Right ventricle myocardium superior (tissue), 1 donor: Measurements from ENCODE around the gene KRTAP10-12. TPM values are rescaled to one million over a fixed set of nuclear protein-coding genes. Genes with fewer than 3 reads are reported as not detected.
"Not testable (repeated sequence)": the region's sequence is repeated elsewhere in the genome, so short reads cannot be mapped to it uniquely, and the experiment has no call there.

ENCODE experiments used
- ATAC-seq: fragments of 200-7000 bp; cut with Tn5 transposase; one replicate; pipeline ENCODE4 v1.9.1; 2020; ENCODE audit warnings: mild to moderate bottlenecking; ENCODE audit not compliant: poor library complexity
- DNase-seq: peaks from one replicate; pipeline ENCODE4 v3.0.0-alpha.2; 2020
- intact Hi-C: fragments of 100-400 bp; cut with DNase I; formaldehyde crosslinking; loops from one replicate; pipeline ENCODE4 v1.11.2; 2022
- long read RNA-seq: library from polyadenylated mRNA; unstranded; transcript quantifications from one replicate; pipeline ENCODE4 v2.0.0, GENCODE V29; 2021
- total RNA-seq: library from RNA; stranded (reverse); fragmentation: NEBNext Ultra II Directional; extraction: Animal tissue kit (Norgen Biotek cat#: 25700); gene quantifications from one replicate; pipeline ENCODE4 v1.2.1, GENCODE V29; 2021
- donor health status: DM: no; HTN: yes; CAD: no; lungs with severe emphysema.

Gene KRTAP10-12
- not detected for total RNA-seq
- long read RNA-seq: 0 reads

GRCh38 chr21:44697172-44697810, at the start of gene KRTAP10-12:
KRTAP10-12 (plus strand) TSS chr21:44697172; CDS start chr21:44697202, 30 bp downstream.
- ATAC-seq, DNase-seq, intact Hi-C loops: not testable (repeated sequence)

- DNase-seq (no peak), ATAC-seq (no peak)
- intact Hi-C loops: no loop called here
Measured at GRCh38 chr21:44647222-44647552, 49.8 kb upstream of the KRTAP10-12 start.

- intact Hi-C loops: no loop called here
- DNase-seq (no peak), ATAC-seq (no peak)
Measured at GRCh38 chr21:44648557-44649311, 48.2 kb upstream of the KRTAP10-12 start.

GRCh38 chr21:44649521-44650100, 47.4 kb upstream of the KRTAP10-12 start:
- DNase-seq: no peak
- intact Hi-C loops: no loop called here
- no peak for ATAC-seq

GRCh38 chr21:44650265-44650972, 46.6 kb upstream of the KRTAP10-12 start:
- intact Hi-C loops: no loop called here
- DNase-seq (no peak), ATAC-seq (no peak)

- ATAC-seq (no peak), DNase-seq (no peak)
- intact Hi-C loops: no loop called here
Measured at GRCh38 chr21:44650973-44651675, 45.8 kb upstream of the KRTAP10-12 start.

GRCh38 chr21:44653123-44653522, 43.8 kb upstream of the KRTAP10-12 start:
- ATAC-seq: no peak
- intact Hi-C loops: no loop called here
- no peak for DNase-seq

- DNase-seq: no peak
- intact Hi-C loops: no loop called here
- ATAC-seq: no peak
Measured at GRCh38 chr21:44653656-44654575, 43.1 kb upstream of the KRTAP10-12 start.

- intact Hi-C loops: no loop called here
- ATAC-seq (no peak), DNase-seq (no peak)
Measured at GRCh38 chr21:44654576-44655175, 42.3 kb upstream of the KRTAP10-12 start, which contains the start of gene KRTAP12-4. KRTAP12-4 (minus strand) TSS chr21:44654659; CDS start chr21:44654614, 45 bp downstream.

- DNase-seq (no peak), ATAC-seq (no peak)
- intact Hi-C loops: no loop called here
Measured at GRCh38 chr21:44656868-44657267, 40.1 kb upstream of the KRTAP10-12 start.

GRCh38 chr21:44657635-44658540, 39.1 kb upstream of the KRTAP10-12 start, which contains the start of gene KRTAP12-3:
KRTAP12-3 (plus strand) TSS chr21:44657932; CDS start chr21:44657980, 48 bp downstream.
- ATAC-seq: no peak

GRCh38 chr21:44658541-44658910, 38.4 kb upstream of the KRTAP10-12 start:
- no peak for DNase-seq
- intact Hi-C loops: no loop called here
- no peak for ATAC-seq

More at GRCh38 chr21:44657635-44658540, 39.1 kb upstream of the KRTAP10-12 start, which contains the start of gene KRTAP12-3:
- intact Hi-C loops: no loop called here
- no peak for DNase-seq

GRCh38 chr21:44658913-44659595, 37.9 kb upstream of the KRTAP10-12 start:
- intact Hi-C loops: no loop called here
- no peak for ATAC-seq
- DNase-seq: no peak

GRCh38 chr21:44661567-44661966, 35.4 kb upstream of the KRTAP10-12 start:
- intact Hi-C loops, DNase-seq, ATAC-seq: not testable (repeated sequence)

- ATAC-seq (no peak), DNase-seq (no peak)
- intact Hi-C loops: no loop called here
Measured at GRCh38 chr21:44664691-44665090, 32.3 kb upstream of the KRTAP10-12 start.
